H1 (cell line): Measurements from ENCODE around the gene EIF4E2. TPM values are rescaled to one million over a fixed set of nuclear protein-coding genes. Genes with fewer than 3 reads are reported as not detected.

ENCODE experiments used
- ASH2L ChIP-seq: fragments of 200-600, 300-600 bp; sonication (generic); IDR thresholded peaks from one replicate; pipeline ENCODE4 v1.7.1; 2017; ENCODE audit warnings: low read length
- CBX5 ChIP-seq: fragments of 300-800, 300-1000 bp; sonication (generic); IDR thresholded peaks from 2 replicates; pipeline ENCODE4 v1.7.1; 2016; ENCODE audit warnings: antibody characterized with exemption, low read length, low read depth
- CHD1 ChIP-seq: IDR thresholded peaks from 2 replicates; pipeline ENCODE4 v1.6.1; 2012; ENCODE audit warnings: low read depth, low read length, improper control_type of control experiment
- CHD7 ChIP-seq: fragments of 300-600 bp; sonication (generic); IDR thresholded peaks from 2 replicates; pipeline ENCODE4 v1.7.1; 2012; ENCODE audit warnings: low read length, moderate library complexity, mild to moderate bottlenecking, inconsistent platforms; ENCODE audit not compliant: insufficient replicate concordance
- E2F6 ChIP-seq: IDR thresholded peaks from 2 replicates; pipeline ENCODE4 v1.6.1; 2012; ENCODE audit warnings: inconsistent platforms
- EGR1 ChIP-seq: IDR thresholded peaks from 2 replicates; pipeline ENCODE4 v1.6.1; 2011; ENCODE audit warnings: low read depth, low read length, borderline replicate concordance
- EP300 ChIP-seq, 2 experiments: IDR thresholded peaks; 1 replicate in 1 of 2; 2 replicates in 1 of 2; pipeline ENCODE4 v1.6.1; 2011 to 2012; ENCODE audit warnings: low read depth in 2 of 2, low read length in 2 of 2, mild to moderate bottlenecking in 2 of 2, borderline replicate concordance in 1 of 2, inconsistent platforms in 1 of 2, moderate library complexity in 1 of 2
- RNF2 ChIP-seq: fragments of 200-900, 300-1000 bp; sonication (generic); IDR thresholded peaks from 2 replicates; pipeline ENCODE4 v1.7.1; 2016; ENCODE audit warnings: borderline replicate concordance, low read depth, mild to moderate bottlenecking, antibody characterized with exemption, low read length; ENCODE audit not compliant: poor library complexity, severe bottlenecking; ENCODE audit errors: missing control alignments
- RXRA ChIP-seq: IDR thresholded peaks from 2 replicates; pipeline ENCODE4 v1.6.1; 2011; ENCODE audit warnings: low read depth, mild to moderate bottlenecking, low read length, moderate library complexity; ENCODE audit not compliant: insufficient read depth
- SUZ12 ChIP-seq: fragments of 200-600 bp; sonication (generic); IDR thresholded peaks from 2 replicates; pipeline ENCODE4 v1.6.1; 2012; ENCODE audit warnings: mild to moderate bottlenecking, inconsistent platforms, low read length, moderate library complexity, mixed read lengths
- polyA plus RNA-seq, 7 experiments: library from polyadenylated mRNA; depleted of rRNA in 3 of 7; stranded (reverse) in 5 of 7; unstranded in 2 of 7; fragments of >200 nt in 5 of 7; fragments of 200-250 nt in 2 of 7; gene quantifications; 1 replicate in 5 of 7; 2 replicates in 1 of 7; 4 replicates in 1 of 7; pipeline versions ENCODE4 v1.2.1 to v1.2.3, GENCODE V29; 2011 to 2013; ENCODE audit warnings: missing spikeins in 2 of 7, mixed read lengths in 2 of 7
- total RNA-seq: library from RNA; stranded (reverse); fragmentation: NEBNext Ultra II Directional; extraction: Animal tissue kit (Norgen Biotek cat#: 25700); gene quantifications from 2 replicates; pipeline ENCODE4 v1.2.1, GENCODE V29; 2021

The EIF4E2 gene
- total and polyA plus RNA-seq, 2 of the 8 experiments (the other 6 are each of a cell fraction or from before 2014, with no cell fraction given) = 39.4 to 114 TPM

- TF ChIP-seq CHD7 (no peak), RXRA (no peak), CHD1 (no peak), RNF2 (no peak), EP300 (IDR thresholded peaks at IDR 0.05; ENCODE audit: borderline replicate concordance in 1 of 2, low read depth in 2 of 2, low read length in 2 of 2) (no peak), E2F6 (no peak), ASH2L (no peak), EGR1 (no peak), SUZ12 (no peak), CBX5 (no peak)
Measured at GRCh38 chr2:232524771-232525170, 25.7 kb upstream of the EIF4E2 start (continued).
